ENCODE measurements around the gene TMC3.
A peak's percentile ranks its signal among the peaks of the same experiment; 100 is the strongest.

Gene TMC3

GRCh38 chr15:81322676-81323253 is 51.2 kb downstream of the TMC3 start:
- no peak for DNase-seq (ENCODE audit: low spot score)

- no peak for DNase-seq (ENCODE audit: low spot score)
Observed at GRCh38 chr15:81321667-81322066, 52.3 kb downstream of the TMC3 start.

GRCh38 chr15:81317642-81318017 is 56.4 kb downstream of the TMC3 start:
- DNase-seq (ENCODE audit: low spot score): no peak

GRCh38 chr15:81316267-81316666 is 57.7 kb downstream of the TMC3 start:
- no peak for DNase-seq (ENCODE audit: low spot score)

GRCh38 chr15:81315452-81316175 is 58.4 kb downstream of the TMC3 start:
- no peak for DNase-seq (ENCODE audit: low spot score)

- DNase-seq (ENCODE audit: low spot score): no peak
Observed at GRCh38 chr15:81314378-81314777, 59.6 kb downstream of the TMC3 start.

- no peak for DNase-seq (ENCODE audit: low spot score)
Observed at GRCh38 chr15:81313686-81314085, 60.3 kb downstream of the TMC3 start.

GRCh38 chr15:81312790-81313543 is 61.0 kb downstream of the TMC3 start:
- peak; percentile 93 for DNase-seq (ENCODE audit: low spot score)

GRCh38 chr15:81311752-81312464 is 62.1 kb downstream of the TMC3 start:
- DNase-seq (ENCODE audit: low spot score): peak; percentile 43

GRCh38 chr15:81310480-81310879 is 63.5 kb downstream of the TMC3 start:
- no peak for DNase-seq (ENCODE audit: low spot score)

GRCh38 chr15:81309647-81310450 is 64.2 kb downstream of the TMC3 start:
- DNase-seq (ENCODE audit: low spot score): no peak

GRCh38 chr15:81308260-81308659 is 65.8 kb downstream of the TMC3 start:
- DNase-seq (ENCODE audit: low spot score): no peak

- peak; percentile 40 for DNase-seq (ENCODE audit: low spot score)
Observed at GRCh38 chr15:81304226-81304625, 69.8 kb downstream of the TMC3 start.

- no peak for DNase-seq (ENCODE audit: low spot score)
Observed at GRCh38 chr15:81303244-81304225, 70.5 kb downstream of the TMC3 start.

- DNase-seq (ENCODE audit: low spot score): no peak
Observed at GRCh38 chr15:81302701-81303109, 71.3 kb downstream of the TMC3 start.

- DNase-seq (ENCODE audit: low spot score): no peak
Observed at GRCh38 chr15:81301815-81302399, 72.1 kb downstream of the TMC3 start.

- DNase-seq (ENCODE audit: low spot score): no peak
Observed at GRCh38 chr15:81301385-81301784, 72.6 kb downstream of the TMC3 start.

- DNase-seq (ENCODE audit: low spot score): no peak
Observed at GRCh38 chr15:81299630-81300273, 74.3 kb downstream of the TMC3 start.

GRCh38 chr15:81299156-81299555 is 74.9 kb downstream of the TMC3 start:
- no peak for DNase-seq (ENCODE audit: low spot score)

- no peak for DNase-seq (ENCODE audit: low spot score)
Observed at GRCh38 chr15:81298611-81299010, 75.4 kb downstream of the TMC3 start.
